NB4 (cell line): ENCODE results near the gene TMEM52B.

Experiments
- MAX ChIP-seq: IDR thresholded peaks from 2 replicates; pipeline ENCODE4 v1.6.1; 2011; ENCODE audit warnings: low read depth, low read length
- POLR2A ChIP-seq: IDR thresholded peaks from 2 replicates; pipeline ENCODE4 v1.6.1; 2011; ENCODE audit warnings: mild to moderate bottlenecking; ENCODE audit not compliant: insufficient read length; ENCODE audit errors: extremely low read depth
- TF ChIP-seq, protein P1 (sequence below): IDR thresholded peaks from one replicate; pipeline ENCODE4 v1.5.1; 2012; ENCODE audit warnings: low read depth, low read length

- TF ChIP-seq POLR2A: no peak
- TF ChIP-seq, protein P1, sequence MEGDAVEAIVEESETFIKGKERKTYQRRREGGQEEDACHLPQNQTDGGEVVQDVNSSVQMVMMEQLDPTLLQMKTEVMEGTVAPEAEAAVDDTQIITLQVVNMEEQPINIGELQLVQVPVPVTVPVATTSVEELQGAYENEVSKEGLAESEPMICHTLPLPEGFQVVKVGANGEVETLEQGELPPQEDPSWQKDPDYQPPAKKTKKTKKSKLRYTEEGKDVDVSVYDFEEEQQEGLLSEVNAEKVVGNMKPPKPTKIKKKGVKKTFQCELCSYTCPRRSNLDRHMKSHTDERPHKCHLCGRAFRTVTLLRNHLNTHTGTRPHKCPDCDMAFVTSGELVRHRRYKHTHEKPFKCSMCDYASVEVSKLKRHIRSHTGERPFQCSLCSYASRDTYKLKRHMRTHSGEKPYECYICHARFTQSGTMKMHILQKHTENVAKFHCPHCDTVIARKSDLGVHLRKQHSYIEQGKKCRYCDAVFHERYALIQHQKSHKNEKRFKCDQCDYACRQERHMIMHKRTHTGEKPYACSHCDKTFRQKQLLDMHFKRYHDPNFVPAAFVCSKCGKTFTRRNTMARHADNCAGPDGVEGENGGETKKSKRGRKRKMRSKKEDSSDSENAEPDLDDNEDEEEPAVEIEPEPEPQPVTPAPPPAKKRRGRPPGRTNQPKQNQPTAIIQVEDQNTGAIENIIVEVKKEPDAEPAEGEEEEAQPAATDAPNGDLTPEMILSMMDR: no peak
- no peak for TF ChIP-seq MAX
These were observed 947 bp downstream of the TMEM52B start for GRCh38 chr12:10179776-10180181.
